Fibroblast of pulmonary artery (primary cell): Measurements from ENCODE around the gene CAMSAP1.

ENCODE experiments used
- DNase-seq: peaks from one replicate; pipeline ENCODE4 v3.0.0-alpha.2; 2010; ENCODE audit warnings: low read depth
- H3K4me3 ChIP-seq: replicated peaks from 2 replicates; pipeline ENCODE4 v1.5.1; 2011; ENCODE audit warnings: low read depth, mild to moderate bottlenecking, control low read depth, low read length, moderate library complexity
- CTCF ChIP-seq: IDR thresholded peaks from 2 replicates; pipeline ENCODE4 v1.5.1; 2011; ENCODE audit warnings: mild to moderate bottlenecking, control low read depth, low read length, inconsistent platforms; ENCODE audit errors: missing control alignments

The CAMSAP1 gene

DNA sequence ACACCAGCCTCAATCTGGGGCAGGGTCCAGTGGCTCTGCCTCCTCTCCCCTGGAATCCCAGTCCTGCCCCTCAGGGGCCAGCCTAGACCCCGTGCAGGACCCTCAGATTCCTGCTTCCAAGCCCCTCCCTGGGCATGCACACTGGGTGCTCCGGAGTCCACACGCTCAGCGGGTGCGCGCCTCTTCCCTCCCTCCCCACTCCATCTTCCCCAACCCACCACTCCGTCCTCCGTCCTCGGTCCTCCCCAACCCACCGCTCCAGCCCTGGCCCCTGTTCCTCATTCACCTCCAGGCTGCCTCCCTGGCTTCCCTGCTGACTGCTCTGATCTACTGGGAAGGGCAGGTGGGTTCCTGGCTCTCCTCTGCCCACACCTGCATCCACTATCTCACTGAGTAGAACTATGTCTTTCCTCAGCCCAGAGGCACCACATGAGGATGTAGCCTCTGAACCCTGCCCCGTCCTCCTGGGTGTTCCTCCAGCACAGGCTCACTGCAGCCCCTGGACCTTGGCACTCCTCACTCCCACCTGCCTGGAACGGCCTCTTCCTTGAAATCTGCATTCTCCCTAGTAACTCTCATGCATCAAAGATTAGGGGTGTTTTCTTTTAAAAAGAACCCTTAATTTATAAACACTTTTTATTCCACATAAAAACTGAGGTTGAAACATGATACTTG lies 92.8 kb downstream of the CAMSAP1 start:
- DNase-seq: no peak
- TF ChIP-seq CTCF: no peak
- no peak overlapping the region for H3K4me3 ChIP-seq

DNA sequence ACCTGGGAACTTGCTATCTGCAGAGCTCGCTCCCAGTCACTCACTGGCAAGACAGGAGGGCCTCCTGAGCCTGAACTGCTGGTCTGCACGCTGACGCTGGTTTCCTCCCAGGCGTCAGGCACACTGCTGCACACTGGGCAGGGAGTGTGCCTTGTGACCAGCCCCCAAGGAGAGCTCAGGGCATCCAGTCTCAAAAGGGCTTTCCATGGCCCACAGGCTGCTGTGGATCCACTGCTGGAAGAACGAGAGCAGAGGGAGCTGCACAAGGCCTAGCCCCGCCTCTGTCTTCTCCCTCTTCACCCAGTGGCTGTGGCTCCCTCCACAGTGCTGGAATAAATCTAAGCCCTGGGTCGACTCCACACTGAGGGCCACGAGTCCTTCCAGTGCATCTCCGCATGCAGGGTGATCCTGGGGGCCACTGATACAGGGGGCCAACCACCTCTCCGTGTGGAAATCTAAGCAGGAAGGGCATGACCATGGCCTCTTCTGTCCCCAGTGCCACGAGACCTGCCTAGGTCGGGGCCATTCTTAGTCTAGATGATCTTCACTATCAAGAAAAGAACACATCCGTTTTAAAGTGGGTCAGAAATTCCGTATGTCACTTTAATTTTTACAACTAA lies 93.6 kb downstream of the CAMSAP1 start:
- H3K4me3 ChIP-seq: no peak overlapping the region
- no peak for DNase-seq
- no peak for TF ChIP-seq CTCF

- no peak overlapping the region for H3K4me3 ChIP-seq
- TF ChIP-seq CTCF: no peak
- DNase-seq: no peak
Measured at GRCh38 chr9:135812961-135813360, 94.4 kb downstream of the CAMSAP1 start.

- DNase-seq: no peak
- H3K4me3 ChIP-seq: no peak overlapping the region
- no peak for TF ChIP-seq CTCF
Measured at GRCh38 chr9:135811801-135812200, 95.5 kb downstream of the CAMSAP1 start.

DNA sequence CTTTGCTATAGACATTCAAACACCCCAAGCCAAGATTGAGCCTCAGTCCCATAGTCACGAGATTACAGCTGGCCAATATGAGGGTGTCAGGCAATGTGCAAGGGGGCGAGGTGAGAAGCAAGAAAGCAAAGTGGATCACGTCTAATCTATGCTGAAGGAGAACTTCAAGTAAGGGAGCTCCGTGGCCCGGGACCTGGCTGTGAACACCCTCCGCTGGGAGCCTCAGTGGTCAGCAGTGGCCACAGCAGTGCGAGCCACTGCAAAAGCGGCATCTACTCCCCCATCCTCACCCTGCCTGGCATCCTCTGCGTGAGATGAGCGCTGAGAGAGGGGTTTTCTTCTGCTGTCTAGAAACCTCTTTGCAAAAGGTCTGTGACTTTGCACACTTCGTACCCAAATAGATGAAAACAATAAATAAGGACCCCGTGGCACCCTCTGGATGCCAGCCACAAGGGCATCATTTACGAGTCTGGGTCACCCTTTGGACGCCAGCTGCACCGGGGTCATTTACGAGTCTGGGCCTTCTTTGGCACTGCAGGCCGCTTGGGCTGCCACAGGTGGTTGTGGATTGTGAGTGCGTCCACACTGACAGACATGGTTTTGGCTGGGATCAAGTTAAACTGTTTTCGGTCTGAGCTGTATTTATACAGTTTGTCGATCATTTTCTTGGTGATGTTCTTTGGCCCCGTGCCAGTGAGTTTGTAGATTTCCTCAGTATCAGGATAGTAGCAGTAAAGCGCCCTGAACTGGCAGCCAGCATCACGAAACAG lies 96.4 kb downstream of the CAMSAP1 start:
- DNase-seq: no peak
- H3K4me3 ChIP-seq: no peak overlapping the region
- no peak for TF ChIP-seq CTCF

DNA sequence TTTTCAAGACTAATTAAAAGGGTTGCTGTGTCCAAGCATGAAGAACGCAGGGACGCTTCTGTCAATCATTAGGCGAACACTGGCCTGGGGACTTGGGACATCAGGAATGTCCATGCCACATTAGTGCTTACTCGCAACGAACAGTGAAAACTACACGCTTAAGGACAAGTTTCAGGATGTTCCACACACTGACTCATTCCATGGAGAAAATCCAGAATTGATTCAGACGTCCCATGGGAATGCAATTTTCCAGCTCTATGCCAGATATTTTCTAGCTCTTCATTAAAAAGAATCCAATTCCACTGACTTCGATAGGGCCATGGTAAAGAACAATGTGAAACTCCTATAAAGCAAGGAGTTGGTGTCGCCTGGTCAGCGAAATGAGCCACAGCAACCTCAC lies 98.2 kb downstream of the CAMSAP1 start:
- no peak overlapping the region for H3K4me3 ChIP-seq
- DNase-seq: peak; percentile 77
- TF ChIP-seq CTCF: no peak
